Fibroblast of upper back skin (primary cell): ENCODE results near the gene AGTPBP1.
"Not testable (repeated sequence)": the region's sequence is repeated elsewhere in the genome, so short reads cannot be mapped to it uniquely, and the experiment has no call there.

Experiments
- DNase-seq: peaks from one replicate; pipeline ENCODE4 v3.0.0-alpha.2; 2013

The AGTPBP1 gene, protein sequence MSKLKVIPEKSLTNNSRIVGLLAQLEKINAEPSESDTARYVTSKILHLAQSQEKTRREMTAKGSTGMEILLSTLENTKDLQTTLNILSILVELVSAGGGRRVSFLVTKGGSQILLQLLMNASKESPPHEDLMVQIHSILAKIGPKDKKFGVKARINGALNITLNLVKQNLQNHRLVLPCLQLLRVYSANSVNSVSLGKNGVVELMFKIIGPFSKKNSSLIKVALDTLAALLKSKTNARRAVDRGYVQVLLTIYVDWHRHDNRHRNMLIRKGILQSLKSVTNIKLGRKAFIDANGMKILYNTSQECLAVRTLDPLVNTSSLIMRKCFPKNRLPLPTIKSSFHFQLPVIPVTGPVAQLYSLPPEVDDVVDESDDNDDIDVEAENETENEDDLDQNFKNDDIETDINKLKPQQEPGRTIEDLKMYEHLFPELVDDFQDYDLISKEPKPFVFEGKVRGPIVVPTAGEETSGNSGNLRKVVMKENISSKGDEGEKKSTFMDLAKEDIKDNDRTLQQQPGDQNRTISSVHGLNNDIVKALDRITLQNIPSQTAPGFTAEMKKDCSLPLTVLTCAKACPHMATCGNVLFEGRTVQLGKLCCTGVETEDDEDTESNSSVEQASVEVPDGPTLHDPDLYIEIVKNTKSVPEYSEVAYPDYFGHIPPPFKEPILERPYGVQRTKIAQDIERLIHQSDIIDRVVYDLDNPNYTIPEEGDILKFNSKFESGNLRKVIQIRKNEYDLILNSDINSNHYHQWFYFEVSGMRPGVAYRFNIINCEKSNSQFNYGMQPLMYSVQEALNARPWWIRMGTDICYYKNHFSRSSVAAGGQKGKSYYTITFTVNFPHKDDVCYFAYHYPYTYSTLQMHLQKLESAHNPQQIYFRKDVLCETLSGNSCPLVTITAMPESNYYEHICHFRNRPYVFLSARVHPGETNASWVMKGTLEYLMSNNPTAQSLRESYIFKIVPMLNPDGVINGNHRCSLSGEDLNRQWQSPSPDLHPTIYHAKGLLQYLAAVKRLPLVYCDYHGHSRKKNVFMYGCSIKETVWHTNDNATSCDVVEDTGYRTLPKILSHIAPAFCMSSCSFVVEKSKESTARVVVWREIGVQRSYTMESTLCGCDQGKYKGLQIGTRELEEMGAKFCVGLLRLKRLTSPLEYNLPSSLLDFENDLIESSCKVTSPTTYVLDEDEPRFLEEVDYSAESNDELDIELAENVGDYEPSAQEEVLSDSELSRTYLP

DNA sequence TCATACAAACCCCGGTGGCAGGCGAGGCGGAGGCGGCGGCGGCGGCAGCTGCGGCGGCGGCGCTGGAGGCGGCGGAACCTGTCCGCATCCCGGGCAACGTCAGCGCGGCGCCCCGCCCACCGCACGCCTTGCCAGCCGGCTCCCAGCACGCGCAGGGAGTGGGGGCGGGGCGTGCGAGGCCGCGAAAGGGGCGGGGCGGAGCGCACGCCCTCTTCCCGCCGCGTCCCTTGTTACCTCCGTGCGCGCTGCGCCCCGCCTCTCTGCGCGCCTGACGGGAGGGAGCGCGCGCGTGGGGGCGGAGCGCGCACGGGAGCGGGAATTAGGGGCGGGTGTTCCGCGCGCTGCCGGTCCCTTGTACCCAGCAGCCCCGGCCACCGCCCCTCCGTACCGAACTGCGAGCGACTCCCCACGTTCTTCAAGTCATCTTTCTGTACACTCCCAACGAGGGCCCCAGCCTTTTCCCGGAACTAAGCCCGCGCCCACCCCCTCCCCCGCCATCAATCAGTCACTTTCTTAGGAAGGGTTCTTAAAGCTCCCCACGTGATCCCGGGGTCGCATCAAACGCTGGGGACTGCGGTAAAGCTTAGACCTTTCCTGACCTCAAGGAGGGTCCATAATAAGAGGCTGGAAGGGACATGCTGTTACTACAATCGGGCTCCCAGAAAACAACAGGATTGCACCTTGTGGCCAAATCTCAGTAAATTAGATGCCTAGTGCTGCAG is at the start of gene AGTPBP1:
Gene AGTPBP1, minus strand, starts transcription at position 80 of the 722 bp plus-strand sequence. CDS start 29,421 bp downstream, outside the sequence.
- DNase-seq = peak; percentile 90

DNA sequence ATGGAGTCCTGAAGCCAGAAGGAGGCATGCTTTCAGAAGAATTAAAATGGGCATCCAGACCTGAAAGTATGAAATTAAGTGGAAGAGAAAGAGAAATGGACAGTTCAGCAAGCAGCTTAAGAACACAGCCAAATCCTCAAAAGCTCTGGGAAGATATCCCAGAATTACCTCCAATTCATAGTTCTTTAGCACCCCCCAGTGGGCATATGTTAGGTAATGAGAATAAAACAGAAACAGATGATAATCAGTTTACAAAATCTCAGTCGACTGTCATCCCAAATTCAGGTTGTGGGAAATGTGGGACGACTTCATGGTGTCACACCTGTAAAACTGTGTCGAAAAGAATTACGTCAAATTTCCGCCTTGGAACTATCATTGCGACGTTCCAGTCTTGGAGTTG is 44.4 kb upstream of the AGTPBP1 start:
- not testable (repeated sequence) for DNase-seq

DNA sequence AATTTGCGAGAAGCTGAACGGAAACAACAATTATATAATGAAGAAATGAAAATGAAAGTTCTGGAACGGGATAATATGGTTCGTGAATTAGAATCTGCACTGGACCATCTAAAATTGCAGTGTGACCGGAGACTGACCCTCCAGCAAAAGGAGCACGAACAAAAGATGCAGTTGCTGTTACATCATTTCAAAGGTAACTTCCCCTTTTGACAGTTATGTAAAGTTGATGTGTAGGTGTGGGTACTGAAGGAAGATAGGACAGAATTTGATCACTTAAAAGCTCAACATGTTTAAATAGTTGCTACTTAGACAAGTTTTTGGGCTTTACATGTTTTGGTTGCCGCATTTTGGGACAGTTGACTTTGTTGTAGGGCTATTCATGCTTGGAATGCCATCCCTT is 32.1 kb upstream of the AGTPBP1 start:
- not testable (repeated sequence) for DNase-seq

DNA sequence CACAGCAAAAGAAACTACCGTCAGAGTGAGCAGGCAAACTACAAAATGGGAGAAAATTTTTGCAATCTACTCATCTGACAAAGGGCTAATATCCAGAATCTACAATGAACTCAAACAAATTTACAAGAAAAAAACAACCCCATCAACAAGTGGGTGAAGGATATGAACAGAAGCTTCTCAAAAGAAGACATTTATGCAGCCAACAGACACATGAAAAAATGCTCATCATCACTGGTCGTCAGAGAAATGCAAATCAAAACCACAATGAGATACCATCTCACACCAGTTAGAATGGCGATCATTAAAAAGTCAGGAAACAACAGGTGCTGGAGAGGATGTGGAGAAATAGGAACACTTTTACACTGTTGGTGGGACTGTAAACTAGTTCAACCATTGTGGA is 20.0 kb upstream of the AGTPBP1 start:
- not testable (repeated sequence) for DNase-seq

DNA sequence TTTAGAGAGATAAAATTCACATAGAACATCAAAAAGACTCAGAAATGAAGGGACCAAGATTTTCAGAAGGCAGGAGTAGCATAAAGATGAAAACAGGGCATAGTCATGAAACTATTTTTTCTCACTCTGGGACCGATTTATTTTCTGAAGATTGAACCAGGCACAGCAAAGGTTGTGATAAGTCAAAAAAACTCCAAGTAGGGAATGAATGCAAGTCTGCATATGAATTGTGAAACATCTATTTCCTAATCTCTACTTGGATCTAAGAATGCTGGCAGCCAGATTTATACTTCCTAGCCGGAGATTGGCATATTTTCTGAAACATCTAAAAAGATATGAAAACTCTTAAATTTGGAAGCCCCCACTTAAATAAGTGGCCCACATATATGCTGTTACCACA is 16.0 kb upstream of the AGTPBP1 start:
- DNase-seq = not testable (repeated sequence)

DNA sequence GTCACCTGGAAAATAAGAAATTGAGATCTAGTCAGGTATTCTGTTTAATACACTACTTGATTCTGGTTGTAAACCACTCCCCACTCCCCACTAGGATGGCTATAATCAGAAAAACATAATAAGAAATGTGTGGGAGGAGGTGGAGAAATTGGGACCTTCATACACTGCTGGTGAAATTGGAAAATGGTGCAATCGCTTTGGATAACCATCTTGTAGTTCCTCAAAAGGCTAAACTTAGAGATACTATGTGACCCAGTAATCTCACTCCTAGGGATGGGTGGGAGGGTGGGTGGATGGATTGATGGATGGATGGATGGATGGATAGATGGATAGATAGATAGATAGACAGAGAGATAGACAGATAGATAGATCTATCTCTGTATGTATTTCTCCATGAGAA is 14.5 kb upstream of the AGTPBP1 start:
- not testable (repeated sequence) for DNase-seq

DNA sequence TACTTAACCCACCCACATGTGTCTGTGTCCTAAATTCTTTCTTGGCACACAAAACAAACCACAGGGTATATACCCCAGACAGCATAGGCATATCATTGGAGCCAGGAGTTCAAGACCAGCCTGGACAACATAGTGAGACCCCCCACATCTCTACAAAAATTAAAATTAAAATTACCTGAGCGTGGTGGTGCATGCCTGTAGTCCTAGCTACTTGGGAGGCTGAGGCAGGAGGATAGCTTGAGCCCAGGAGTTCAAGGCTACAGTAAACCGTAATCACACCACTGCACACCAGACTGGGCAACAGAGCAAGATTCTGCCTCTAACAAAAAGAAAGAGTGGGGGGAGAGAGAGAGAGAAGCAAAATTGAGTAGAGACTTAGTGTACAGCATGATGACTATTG is 4.6 kb upstream of the AGTPBP1 start:
- DNase-seq = no peak

DNA sequence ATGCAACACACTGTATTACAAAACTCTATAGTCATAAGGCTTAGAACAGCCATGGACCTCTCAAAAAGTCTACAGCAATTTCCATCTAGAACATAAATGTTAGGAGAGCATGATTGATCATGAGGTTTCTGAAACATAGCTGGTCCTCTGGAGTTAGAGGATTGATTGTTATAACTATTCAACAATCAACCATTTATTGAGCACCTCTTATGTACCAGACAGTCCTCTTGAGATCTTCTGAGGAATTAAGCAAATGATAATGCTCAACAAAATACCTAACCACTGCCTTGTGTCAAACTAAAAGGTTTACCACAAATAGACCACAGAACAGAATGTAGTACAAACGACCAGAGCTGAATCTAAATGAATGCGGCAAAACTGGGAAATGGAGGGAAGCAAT is 3.4 kb upstream of the AGTPBP1 start:
- no peak for DNase-seq

DNA sequence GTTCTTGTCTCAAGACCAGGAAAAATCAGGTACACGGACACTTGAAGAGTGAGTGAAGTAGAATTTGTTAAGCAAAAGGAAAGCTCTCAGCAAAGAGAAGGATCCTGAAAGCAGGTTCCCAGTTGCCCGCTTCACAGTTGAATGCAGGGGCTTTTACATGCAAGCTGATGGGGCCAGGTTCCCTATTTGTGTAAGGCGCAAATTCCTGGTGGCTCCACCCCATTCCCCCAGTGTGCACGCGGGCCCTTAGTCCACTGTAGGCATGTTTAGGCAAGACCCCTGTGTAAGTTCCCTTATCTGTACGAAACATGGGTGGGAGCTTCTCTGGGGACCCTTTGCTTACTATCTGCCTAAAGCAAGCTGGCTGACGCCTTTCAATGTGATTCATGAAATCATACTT is 2.7 kb upstream of the AGTPBP1 start:
- no peak for DNase-seq

DNA sequence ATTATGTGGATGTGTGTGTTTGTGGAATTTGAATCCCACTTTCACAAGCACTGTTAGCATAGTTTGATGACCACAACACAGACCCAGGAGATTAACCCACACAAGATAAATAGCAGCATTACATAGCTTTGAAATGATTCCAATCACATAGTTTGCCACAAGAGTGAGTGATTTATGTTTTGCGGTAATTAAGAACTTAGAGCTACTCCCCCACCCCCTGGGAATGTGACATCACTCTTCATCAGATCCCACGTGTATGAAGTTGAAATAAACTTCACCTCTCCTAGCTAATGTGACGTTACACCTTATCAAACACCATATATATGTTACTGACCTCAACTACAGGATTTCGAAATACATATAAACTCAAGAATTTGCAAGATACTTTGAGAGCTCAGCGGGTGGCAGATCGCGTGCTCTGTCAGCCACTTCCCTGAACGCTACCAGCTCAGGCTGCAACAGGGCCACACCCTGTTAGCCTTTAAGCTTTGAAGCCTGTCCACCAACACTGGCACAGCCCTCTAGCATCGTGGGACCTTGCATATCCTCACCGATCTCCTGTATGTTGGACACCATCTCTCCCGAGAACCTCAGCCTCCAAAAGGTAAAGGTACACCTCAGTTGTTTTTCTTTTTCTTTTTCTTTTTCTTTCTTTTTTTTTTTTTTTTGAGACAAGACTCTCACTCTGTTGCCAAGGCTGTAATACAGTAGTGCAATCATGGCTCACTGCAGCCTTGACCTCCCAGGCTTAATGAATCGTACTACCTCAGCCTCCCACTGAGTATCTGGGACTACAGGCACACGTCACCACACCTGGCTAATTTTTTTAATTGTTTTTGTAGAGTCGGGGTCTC is 1.7 kb upstream of the AGTPBP1 start:
- DNase-seq = peak; percentile 95

DNA sequence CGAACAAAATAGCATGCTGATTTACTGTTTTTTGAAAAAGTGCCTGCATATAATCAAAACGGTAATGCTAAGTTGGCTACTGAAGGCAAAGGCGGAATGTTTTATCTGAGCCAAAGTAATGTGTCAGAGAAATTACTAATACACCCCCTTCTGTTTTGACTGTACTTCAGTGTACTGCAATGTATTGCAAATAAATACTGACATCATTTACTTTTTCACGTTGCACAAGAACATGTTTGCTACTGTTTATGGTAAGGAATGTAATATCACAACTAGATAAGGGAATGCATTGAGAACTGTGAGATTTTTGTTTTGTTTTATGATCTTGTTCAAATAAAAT is 813 bp upstream of the AGTPBP1 start:
- DNase-seq = peak; percentile 73

DNA sequence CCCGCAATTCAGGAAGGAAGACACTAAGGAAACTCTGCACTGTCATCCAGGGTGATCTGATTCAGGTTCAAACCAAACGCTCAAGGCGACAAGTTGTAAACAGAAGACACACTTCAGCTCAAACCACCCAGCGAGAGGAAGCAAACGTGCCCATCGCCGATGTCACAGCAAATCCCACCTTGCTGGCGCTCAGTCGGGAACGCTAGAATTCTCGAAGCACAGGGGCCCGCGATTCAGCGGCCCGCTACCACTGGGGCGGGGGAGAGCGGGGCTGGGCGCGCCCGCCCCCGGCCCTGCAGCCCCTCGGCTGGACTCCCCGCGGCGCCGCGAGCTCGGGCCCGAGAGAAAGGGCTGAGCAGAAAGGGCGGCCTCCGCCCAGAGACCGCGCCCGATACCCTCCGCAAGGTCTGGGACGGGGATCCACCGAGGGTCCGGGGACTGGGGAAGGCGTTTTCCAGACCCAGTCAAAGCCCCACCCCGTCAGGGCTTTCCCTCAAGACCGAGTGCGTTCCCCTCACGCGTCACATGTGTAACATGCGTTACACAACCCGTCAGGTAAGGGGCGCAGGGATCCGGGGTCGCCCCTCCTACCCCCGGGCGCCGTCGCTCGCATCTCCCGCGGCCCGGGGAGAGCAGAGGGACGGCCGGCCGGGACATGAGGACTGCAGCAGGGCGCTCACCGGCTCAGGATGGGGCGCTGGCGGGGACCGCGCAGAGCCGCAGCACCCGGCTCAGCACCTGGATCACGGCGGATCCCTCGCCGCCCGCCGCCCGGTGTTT is 469 bp downstream of the AGTPBP1 start:
- no peak for DNase-seq

DNA sequence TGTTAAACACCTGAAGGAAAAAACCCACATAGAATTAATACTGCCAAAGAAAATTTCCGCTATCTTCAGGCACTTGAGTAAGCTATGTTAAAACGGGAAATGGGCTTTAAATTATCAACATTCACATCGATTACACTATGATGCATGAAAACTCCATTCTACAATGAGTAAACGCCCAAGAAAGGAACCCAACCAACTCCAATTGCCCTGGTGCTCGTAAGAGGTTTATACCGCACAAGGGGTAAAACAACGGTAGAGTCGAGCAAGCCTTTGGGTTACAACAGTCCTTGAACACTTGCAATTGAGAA is 1.0 kb downstream of the AGTPBP1 start:
- DNase-seq = peak; percentile 2

DNA sequence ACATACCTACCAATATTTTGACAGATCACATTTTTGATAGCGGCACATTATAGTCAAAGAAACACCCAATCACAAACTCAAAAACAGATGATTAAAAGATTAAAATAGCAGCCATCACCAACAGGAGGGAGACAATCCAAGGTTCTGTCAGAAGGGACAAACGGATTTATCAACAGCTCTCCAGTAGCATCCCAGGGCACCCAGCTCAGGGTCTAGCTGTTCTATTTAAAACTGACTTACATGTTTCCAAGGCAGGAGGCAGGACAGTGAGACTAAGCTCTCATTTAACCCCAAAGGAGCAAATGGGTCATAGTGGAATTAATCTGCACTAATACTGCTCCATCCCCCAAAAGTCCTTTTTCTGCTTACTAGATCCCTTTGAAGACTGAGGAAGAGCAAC is 3.2 kb downstream of the AGTPBP1 start:
- DNase-seq = no peak

DNA sequence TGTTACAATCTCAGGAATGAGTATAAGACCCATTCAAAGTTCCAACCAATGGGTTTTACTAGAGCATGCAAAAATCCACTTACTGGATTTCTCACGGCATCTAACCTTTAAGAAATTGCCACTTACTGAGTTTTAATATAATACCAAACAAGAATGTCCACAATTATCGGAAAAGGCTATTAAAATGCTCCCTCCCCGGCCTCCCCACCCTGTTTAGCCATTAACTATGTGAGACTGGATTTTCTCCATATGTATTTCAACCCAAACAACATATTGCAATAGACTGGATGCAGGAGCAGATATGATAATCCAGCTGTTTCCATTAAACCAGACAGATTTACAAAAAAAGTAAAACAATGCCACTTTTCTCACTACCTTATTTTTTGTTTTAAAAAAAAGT is 4.1 kb downstream of the AGTPBP1 start:
- DNase-seq = no peak

DNA sequence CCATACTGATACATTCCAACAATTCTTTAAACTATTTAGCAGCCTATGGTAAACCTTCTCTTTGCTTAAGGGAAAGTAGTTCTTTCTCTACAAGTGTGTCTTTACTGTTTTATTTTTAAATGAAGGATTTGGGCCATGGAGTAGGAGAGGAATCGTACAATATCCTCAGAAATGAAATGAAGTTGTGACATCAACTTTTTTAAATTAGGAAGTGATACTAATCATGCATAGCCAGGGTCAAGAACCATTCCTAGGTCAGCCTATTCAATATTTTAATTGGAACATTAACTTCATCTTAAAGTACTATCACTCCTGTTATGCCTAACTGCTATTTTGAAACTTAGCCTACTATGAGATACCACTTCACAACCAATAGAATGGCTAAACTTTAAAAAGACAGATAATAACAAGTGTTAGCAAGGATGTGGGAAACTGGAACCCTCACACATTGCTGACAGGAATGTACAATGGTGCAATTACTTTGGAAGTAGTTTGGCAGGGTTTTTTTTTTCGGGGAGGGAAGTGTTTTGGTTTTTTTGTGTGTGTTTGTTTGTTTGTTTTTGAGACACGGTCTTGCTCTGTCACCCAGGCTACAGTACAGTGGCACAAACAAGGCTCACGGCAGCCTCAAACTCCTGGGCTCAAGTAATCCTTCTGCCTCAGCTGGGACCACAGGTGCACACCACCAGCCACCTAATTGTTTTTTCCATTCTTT is 10.7 kb downstream of the AGTPBP1 start:
- DNase-seq = no peak

DNA sequence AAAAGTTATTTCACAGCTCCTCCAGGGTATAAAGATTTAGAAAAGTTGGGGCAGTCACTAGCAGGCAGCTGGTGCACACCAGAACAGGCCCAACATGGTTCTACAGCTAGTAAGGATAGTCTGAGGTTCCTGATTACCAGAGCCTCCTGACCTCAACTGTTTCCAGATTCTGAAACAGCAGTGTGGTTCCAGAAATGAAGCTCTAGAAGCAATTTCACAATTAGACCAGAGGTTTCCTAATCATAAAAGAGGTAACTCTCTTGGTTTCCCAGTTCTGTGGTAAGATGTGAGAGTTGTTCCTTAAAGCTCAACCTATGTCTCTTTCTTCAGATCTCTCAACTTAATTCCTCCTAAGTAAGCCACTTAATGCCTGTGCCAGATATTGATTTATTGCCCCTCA is 11.9 kb downstream of the AGTPBP1 start:
- no peak for DNase-seq

DNA sequence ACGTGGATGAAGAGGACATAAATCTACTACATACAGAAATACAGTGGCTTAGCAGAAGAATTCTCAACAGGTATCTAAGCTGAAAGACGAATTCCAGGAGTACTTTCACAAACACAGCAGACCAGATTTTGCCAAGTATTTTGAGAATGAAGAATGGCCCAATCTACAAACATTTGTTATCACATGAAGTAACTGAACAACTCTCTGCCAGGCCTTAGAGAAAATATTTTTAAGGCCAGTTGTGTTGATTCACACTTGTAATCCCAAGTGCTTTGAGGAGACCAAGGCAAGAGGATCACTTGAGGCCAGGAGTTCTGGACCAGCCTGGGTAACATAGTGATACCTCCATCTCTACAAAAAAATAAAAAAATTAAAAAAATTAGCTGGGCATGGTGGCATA is 14.3 kb downstream of the AGTPBP1 start:
- DNase-seq = peak; percentile 7

DNA sequence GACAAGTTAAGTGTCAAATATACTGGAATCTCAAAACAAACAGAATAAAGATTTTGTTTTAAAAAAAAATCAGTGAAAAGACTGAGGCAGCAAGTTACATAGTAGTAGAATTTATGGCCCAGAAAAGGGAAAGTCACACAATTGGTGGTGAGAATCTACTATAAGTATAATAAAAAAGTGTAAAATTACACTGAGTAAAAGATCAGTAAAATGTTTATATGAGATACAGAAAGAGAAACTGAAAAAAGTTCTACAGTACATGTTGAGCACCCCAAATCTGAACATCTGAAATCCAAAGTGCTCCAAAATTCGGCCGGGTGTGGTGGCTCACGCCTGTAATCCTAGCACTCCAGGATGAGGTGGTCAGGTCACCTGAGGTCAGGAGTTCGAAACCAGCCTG is 15.0 kb downstream of the AGTPBP1 start:
- no peak for DNase-seq

DNA sequence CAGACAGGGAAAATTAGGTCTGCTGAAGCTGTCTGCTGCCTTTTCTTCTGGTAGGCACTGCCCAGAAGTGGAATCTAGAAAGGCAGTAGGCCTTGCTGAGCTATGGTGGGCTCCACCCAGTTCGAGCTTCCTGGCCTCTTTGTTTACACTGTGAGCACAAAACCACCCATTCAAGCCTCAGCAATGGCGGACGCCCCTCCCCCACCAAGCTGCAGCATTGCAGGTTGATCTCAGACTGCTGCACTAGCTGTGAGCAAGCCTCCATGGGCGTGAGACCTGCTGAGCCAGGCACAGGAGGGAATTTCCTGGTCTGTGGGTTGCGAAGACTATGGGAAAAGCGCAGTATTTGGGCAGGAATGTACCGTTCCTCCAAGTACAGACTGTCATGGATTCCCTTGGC is 18.5 kb downstream of the AGTPBP1 start:
- DNase-seq = no peak
